Natural killer cell treated with Interleukin-12 subunit alpha and Interleukin-12 subunit beta and Interleukin-15 and Interleukin-18, amount 100 ng/mL, for 72 hours (primary cell): Measurements from ENCODE around the gene OXNAD1. TPM values are rescaled to one million over a fixed set of nuclear protein-coding genes. Genes with fewer than 3 reads are reported as not detected.

Experiments used
- ATAC-seq, 2 donors: fragments of 150-1000 bp; cut with Tn5 transposase in 1 of 2; sonication (Bioruptor Pico), chemical (Tn5 transposase) in 1 of 2; 2 replicates each; pipeline ENCODE4 v1.10.0; 2021
- DNase-seq: peaks from one replicate; pipeline ENCODE4 v3.0.0; 2022; ENCODE audit warnings: low spot score
- H3K27ac Mint-ChIP-seq, 2 donors: 1 replicate in 1 of 2; 2 replicates in 1 of 2; pipeline ENCODE4 v1.8.0; 2022; ENCODE audit warnings: mixed read lengths in 2 of 2, mild to moderate bottlenecking in 1 of 2, moderate library complexity in 1 of 2
- H3K27me3 Mint-ChIP-seq, 2 donors: 1 replicate in 1 of 2; 2 replicates in 1 of 2; pipeline ENCODE4 v1.8.0; 2022; ENCODE audit warnings: mixed read lengths in 2 of 2
- H3K36me3 Mint-ChIP-seq: one replicate; pipeline ENCODE4 v1.8.0; 2022; ENCODE audit warnings: mixed read lengths
- H3K4me1 Mint-ChIP-seq, 2 donors: 1 replicate in 1 of 2; 2 replicates in 1 of 2; pipeline ENCODE4 v1.8.0; 2022; ENCODE audit warnings: low read depth in 2 of 2, mixed read lengths in 2 of 2, mild to moderate bottlenecking in 1 of 2
- H3K4me3 Mint-ChIP-seq: one replicate; pipeline ENCODE4 v1.8.0; 2022; ENCODE audit warnings: mixed read lengths
- H3K9me3 Mint-ChIP-seq: 2 replicates; pipeline ENCODE4 v1.8.0; 2022; ENCODE audit warnings: mixed read lengths
- total RNA-seq, 2 donors: library from RNA; stranded (reverse); gene quantifications; one replicate each; pipeline ENCODE4 v1.2.3, GENCODE V29; 2022

Gene OXNAD1
- total RNA-seq, 2 donors from 2014 or later = 16.0 to 31.4 TPM

GRCh38 chr3:16320711-16321110, 55.7 kb downstream of the OXNAD1 start:
- H3K27me3 Mint-ChIP-seq = no peaks in the 10 kb centered on the region
- DNase-seq (no peak), ATAC-seq (no peak)
- H3K9me3 Mint-ChIP-seq = no peaks in the 10 kb centered on the region
- no peak overlapping the region for H3K4me3 Mint-ChIP-seq
- H3K36me3 Mint-ChIP-seq = peaks cover 30% of the 10 kb centered on the region
- H3K4me1 Mint-ChIP-seq = peaks cover 45 to 46% of the 10 kb centered on the region in 2 donors
- peak overlapping the region; percentile 68 for H3K27ac Mint-ChIP-seq

DNA sequence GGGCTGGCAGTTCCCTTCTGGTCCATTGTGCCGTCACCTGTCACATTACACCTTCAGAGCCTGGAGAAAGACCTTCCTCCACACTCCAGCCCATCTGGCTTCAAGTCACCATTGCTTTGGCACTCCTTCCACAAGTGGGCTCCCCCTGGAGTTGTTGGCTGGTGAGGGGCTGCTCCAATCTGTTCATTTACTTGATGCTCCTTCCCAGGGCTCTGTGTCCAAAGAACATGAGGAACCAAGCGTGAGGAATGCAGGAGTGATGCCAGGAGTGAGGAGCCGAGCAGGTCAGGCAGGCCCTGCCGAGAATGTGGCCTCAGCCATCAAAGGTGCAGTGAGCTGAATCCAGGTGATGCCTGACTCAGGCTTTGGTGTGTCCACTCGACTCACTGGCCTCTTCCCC, 57.2 kb downstream of the OXNAD1 start:
- Mint-ChIP-seq H3K27me3 (no peaks in the 10 kb centered on the region), H3K4me3 (no peak overlapping the region), H3K27ac (peak overlapping the region; percentile 68), H3K4me1 (peaks cover 34 to 39% of the 10 kb centered on the region in 2 donors), H3K9me3 (no peaks in the 10 kb centered on the region), H3K36me3 (peaks cover 21% of the 10 kb centered on the region)
- ATAC-seq (no peak), DNase-seq (no peak)

- H3K27ac Mint-ChIP-seq = no peak overlapping the region
Measured at GRCh38 chr3:16323737-16324136, 58.7 kb downstream of the OXNAD1 start.

GRCh38 chr3:16325850-16326249, 60.8 kb downstream of the OXNAD1 start:
- H3K27me3 Mint-ChIP-seq = no peaks in the 10 kb centered on the region
- H3K27ac Mint-ChIP-seq = peak overlapping the region in 1 of 2 donors; percentile 69
- DNase-seq (no peak), ATAC-seq (no peak)
- no peaks in the 10 kb centered on the region for H3K9me3 Mint-ChIP-seq
- peaks cover 10% of the 10 kb centered on the region for H3K36me3 Mint-ChIP-seq
- H3K4me1 Mint-ChIP-seq = peaks cover 5 to 23% of the 10 kb centered on the region in 2 donors
- H3K4me3 Mint-ChIP-seq = no peak overlapping the region

More at GRCh38 chr3:16323737-16324136, 58.7 kb downstream of the OXNAD1 start:
- Mint-ChIP-seq H3K4me3 (no peak overlapping the region), H3K9me3 (no peaks in the 10 kb centered on the region), H3K4me1 (peaks cover 23 to 36% of the 10 kb centered on the region in 2 donors), H3K27me3 (no peaks in the 10 kb centered on the region), H3K36me3 (peaks cover 19% of the 10 kb centered on the region)
- ATAC-seq (no peak), DNase-seq (no peak)

DNA sequence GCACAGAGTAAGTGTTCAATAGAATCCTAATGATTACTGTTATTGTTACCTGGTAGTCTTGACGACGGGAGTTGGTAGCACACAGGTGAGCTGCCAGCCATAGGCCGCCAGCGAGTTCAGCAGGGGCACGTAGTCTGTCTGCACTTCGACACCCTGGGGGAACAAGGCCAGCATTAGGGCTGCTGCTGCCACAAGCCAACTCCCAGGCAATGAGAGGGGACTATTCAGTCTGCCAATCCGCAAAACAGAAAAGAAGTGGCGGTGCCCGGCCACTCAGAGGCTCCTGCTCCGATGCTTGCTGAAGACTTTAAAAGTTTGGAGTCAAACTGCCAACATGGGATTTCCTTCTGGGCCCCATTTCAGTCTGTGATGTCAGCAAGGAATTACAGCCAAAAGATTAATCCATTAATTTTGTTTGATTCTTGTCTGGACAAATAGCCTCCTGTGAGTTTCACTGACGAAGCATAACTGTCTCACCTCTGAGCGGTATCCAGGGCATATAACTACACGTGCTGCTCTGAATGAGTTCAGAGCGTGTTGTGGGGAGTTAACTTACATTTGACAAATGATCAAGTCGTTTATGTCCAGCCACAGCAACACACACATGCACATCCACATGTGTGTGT, 61.8 kb downstream of the OXNAD1 start:
- Mint-ChIP-seq H3K4me3 (no peak overlapping the region), H3K27ac (peak overlapping the region; percentile 16 to 69), H3K9me3 (peaks cover 4% of the 10 kb centered on the region), H3K27me3 (no peaks in the 10 kb centered on the region), H3K4me1 (peaks cover 0 to 23% of the 10 kb centered on the region in 2 donors), H3K36me3 (peaks cover 11% of the 10 kb centered on the region)
- ATAC-seq (no peak), DNase-seq (no peak)

- peaks cover 8% of the 10 kb centered on the region for H3K9me3 Mint-ChIP-seq
- H3K36me3 Mint-ChIP-seq = peaks cover 23% of the 10 kb centered on the region
- H3K27me3 Mint-ChIP-seq = no peaks in the 10 kb centered on the region
- peak overlapping the region in 1 of 2 donors; percentile 69 for H3K27ac Mint-ChIP-seq
- H3K4me1 Mint-ChIP-seq = peaks cover 9 to 27% of the 10 kb centered on the region in 2 donors
- no peak overlapping the region for H3K4me3 Mint-ChIP-seq
- ATAC-seq = no peak
- no peak for DNase-seq
Measured at GRCh38 chr3:16328124-16328523, 63.1 kb downstream of the OXNAD1 start.

DNA sequence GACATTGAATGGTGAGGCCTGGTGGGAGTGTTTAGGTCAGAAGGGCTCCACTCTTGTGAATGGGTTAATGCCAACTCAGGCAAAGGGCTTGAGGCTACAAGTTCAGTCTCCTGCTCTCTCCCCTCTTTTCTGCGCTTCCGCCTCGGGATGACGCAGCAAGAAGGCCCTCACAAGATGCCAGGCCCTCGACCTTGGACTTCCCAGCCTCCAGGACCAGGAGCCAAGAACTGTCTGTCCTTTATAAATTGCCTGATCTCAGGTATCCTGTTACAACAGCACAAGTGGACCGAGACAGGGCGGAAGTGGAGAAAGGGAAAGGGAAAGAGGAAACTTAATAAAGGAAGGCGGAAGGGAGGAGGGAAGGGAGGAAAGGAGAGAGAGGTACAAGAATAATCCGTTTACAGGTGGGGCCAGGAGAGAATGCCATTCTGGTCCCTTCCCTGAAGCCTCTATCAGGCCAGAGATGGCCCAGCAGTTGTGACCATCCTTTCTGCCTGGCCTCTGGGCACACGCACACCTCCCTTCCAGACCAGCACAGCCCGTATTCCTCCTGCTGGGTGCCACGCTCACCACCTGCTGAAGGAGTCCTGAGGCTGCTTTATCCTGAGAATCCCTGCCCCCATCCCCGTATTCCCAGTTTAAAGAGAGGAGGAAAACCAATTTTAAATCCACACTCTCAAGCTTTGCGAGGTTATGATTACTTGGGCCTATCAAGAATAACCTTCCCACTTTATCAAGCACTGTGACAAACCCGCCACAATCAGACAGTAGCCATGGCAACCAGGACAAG, 64.2 kb downstream of the OXNAD1 start:
- ATAC-seq (no peak), DNase-seq (no peak)
- Mint-ChIP-seq H3K4me3 (no peak overlapping the region), H3K9me3 (peaks cover 8% of the 10 kb centered on the region), H3K27me3 (no peaks in the 10 kb centered on the region), H3K4me1 (peaks cover 9 to 23% of the 10 kb centered on the region in 2 donors), H3K36me3 (peaks cover 23% of the 10 kb centered on the region), H3K27ac (peak overlapping the region in 1 of 2 donors; percentile 25)

DNA sequence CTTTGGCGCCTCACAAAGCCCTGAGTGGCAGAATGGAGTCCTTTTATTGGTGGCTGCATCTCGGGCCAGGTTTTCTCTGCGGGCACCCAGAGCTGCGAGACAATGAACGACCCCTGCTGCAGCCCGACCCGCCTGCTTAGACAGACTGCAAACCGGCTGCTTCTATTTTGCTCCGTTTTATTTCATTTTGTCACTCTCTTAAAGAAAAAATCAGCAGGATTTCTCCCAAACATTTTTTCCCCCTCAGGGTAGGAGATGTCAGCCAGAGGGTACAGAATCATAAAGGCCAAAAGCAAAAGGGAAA, 64.8 kb downstream of the OXNAD1 start:
- H3K27ac Mint-ChIP-seq = no peak overlapping the region
- no peak for ATAC-seq

DNA sequence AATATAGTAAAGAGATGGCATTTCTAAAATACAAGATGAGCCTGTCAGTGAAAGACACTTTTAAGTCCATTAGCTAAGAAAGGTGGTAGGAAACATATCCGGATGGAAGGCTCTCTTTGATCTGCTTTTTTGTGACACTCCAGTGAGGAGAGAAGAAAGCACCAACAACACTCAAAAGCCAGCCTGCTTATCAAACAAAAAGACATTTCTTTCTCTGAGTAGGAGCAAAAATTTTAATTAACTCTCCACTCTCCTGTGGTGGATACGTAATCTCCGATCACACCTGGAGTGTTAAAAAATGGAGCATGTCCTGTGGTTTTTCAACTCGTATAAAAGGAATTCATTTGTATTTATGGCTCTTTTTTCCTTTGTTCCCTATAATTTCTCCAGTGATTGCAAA, 65.3 kb downstream of the OXNAD1 start:
- Mint-ChIP-seq H3K36me3 (peaks cover 33% of the 10 kb centered on the region), H3K4me3 (no peak overlapping the region), H3K9me3 (peaks cover 8% of the 10 kb centered on the region), H3K27ac (peak overlapping the region; percentile 0 to 58), H3K27me3 (no peaks in the 10 kb centered on the region), H3K4me1 (peaks cover 17 to 30% of the 10 kb centered on the region in 2 donors)
- no peak for DNase-seq
- no peak for ATAC-seq

More for the DNA sequence above, 64.8 kb downstream of the OXNAD1 start:
- H3K4me1 Mint-ChIP-seq = peaks cover 13 to 27% of the 10 kb centered on the region in 2 donors
- H3K36me3 Mint-ChIP-seq = peaks cover 27% of the 10 kb centered on the region
- DNase-seq = no peak
- no peak overlapping the region for H3K4me3 Mint-ChIP-seq
- H3K9me3 Mint-ChIP-seq = peaks cover 8% of the 10 kb centered on the region
- no peaks in the 10 kb centered on the region for H3K27me3 Mint-ChIP-seq

GRCh38 chr3:16331319-16331883, 66.4 kb downstream of the OXNAD1 start:
- H3K4me1 Mint-ChIP-seq = peaks cover 23 to 29% of the 10 kb centered on the region in 2 donors
- H3K9me3 Mint-ChIP-seq = peaks cover 8% of the 10 kb centered on the region
- peaks cover 34% of the 10 kb centered on the region for H3K36me3 Mint-ChIP-seq
- no peaks in the 10 kb centered on the region for H3K27me3 Mint-ChIP-seq
- ATAC-seq = no peak
- no peak overlapping the region for H3K4me3 Mint-ChIP-seq
- DNase-seq = no peak
- peak overlapping the region; percentile 0 to 58 for H3K27ac Mint-ChIP-seq

GRCh38 chr3:16332904-16333426, 68.0 kb downstream of the OXNAD1 start:
- DNase-seq = no peak
- Mint-ChIP-seq H3K36me3 (peaks cover 34% of the 10 kb centered on the region), H3K4me1 (peaks cover 28 to 31% of the 10 kb centered on the region in 2 donors), H3K9me3 (peaks cover 8% of the 10 kb centered on the region), H3K27me3 (no peaks in the 10 kb centered on the region), H3K27ac (peak overlapping the region in 1 of 2 donors; percentile 58), H3K4me3 (no peak overlapping the region)
- ATAC-seq = no peak

DNA sequence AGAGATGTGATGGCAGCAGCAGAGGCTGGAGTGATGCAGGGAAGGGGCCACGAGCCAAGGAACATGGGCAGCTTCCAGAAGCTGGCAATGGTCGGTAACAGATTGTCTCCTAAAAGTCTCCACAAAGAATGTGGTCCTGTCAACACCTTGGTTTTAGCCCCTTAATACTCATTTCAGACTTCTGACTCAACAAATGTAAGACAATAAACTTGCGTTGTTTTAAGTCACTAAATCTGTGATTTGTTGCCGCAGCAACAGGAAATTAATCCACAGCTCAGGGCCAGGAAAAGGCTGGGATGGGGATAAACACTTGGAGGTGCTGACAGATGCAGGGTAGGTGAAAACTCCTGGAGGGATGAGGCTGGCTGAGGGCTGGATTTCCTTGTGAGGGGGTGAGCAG, 69.9 kb downstream of the OXNAD1 start:
- H3K9me3 Mint-ChIP-seq = peaks cover 8% of the 10 kb centered on the region
- ATAC-seq (no peak), DNase-seq (no peak)
- H3K27me3 Mint-ChIP-seq = no peaks in the 10 kb centered on the region
- peak overlapping the region; percentile 42 to 83 for H3K27ac Mint-ChIP-seq
- peaks cover 34% of the 10 kb centered on the region for H3K36me3 Mint-ChIP-seq
- H3K4me3 Mint-ChIP-seq = peak overlapping the region; percentile 18
- H3K4me1 Mint-ChIP-seq = peaks cover 46 to 48% of the 10 kb centered on the region in 2 donors

DNA sequence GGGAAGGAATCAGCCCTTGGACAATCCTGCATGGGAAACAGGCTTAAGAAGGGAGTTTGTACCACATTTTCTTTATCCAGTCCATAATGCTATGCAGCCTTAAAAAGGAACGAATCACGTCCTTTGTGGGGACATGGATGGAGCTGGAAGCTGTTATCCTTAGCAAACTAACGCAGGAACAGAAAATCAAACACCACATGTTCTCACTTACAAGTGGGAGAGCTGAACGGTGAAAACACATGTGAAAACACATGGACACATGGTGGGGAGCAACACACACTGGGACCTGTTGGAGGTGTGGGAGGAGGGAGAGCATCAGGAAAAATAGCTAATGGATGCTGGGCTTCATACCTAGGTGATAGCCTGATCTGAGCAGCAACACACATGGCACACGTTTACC, 70.3 kb downstream of the OXNAD1 start:
- peaks cover 34% of the 10 kb centered on the region for H3K36me3 Mint-ChIP-seq
- no peak for DNase-seq
- no peaks in the 10 kb centered on the region for H3K27me3 Mint-ChIP-seq
- no peak for ATAC-seq
- peaks cover 8% of the 10 kb centered on the region for H3K9me3 Mint-ChIP-seq
- no peak overlapping the region for H3K4me3 Mint-ChIP-seq
- H3K4me1 Mint-ChIP-seq = peaks cover 50 to 52% of the 10 kb centered on the region in 2 donors
- H3K27ac Mint-ChIP-seq = peak overlapping the region; percentile 42 to 83
